Fibroblast of peridontal ligament (primary cell): ENCODE measurements around the gene OTP.

Experiments used
- DNase-seq: peaks from one replicate; pipeline ENCODE4 v3.0.0-alpha.2; 2010; ENCODE audit errors: extremely low read depth

OTP gene

GRCh38 chr5:77640589-77641396 lies 2.3 kb upstream of the OTP start:
- no peak for DNase-seq

GRCh38 chr5:77638763-77639671 lies 504 bp upstream of the OTP start:
- no peak for DNase-seq

- DNase-seq: no peak
Observed at GRCh38 chr5:77637170-77637997, 1.1 kb downstream of the OTP start.

GRCh38 chr5:77636641-77637169 lies 1.8 kb downstream of the OTP start:
- DNase-seq: no peak

GRCh38 chr5:77635917-77636640 lies 2.4 kb downstream of the OTP start:
- no peak for DNase-seq

- DNase-seq: no peak
Observed at GRCh38 chr5:77635067-77635916, 3.2 kb downstream of the OTP start.

- DNase-seq: no peak
Observed at GRCh38 chr5:77633709-77634108, 4.8 kb downstream of the OTP start.

GRCh38 chr5:77633207-77633675 lies 5.3 kb downstream of the OTP start:
- no peak for DNase-seq

- DNase-seq: no peak
Observed at GRCh38 chr5:77632526-77633206, 5.8 kb downstream of the OTP start.

- DNase-seq: no peak
Observed at GRCh38 chr5:77630114-77630680, 8.3 kb downstream of the OTP start.

- DNase-seq: no peak
Observed at GRCh38 chr5:77629509-77630113, 8.9 kb downstream of the OTP start.

- no peak for DNase-seq
Observed at GRCh38 chr5:77628840-77629508, 9.5 kb downstream of the OTP start.

- DNase-seq: no peak
Observed at GRCh38 chr5:77627869-77628674, 10.4 kb downstream of the OTP start.

- no peak for DNase-seq
Observed at GRCh38 chr5:77623203-77623740, 15.2 kb downstream of the OTP start.

GRCh38 chr5:77621440-77621839 lies 17.1 kb downstream of the OTP start:
- DNase-seq: no peak

GRCh38 chr5:77620405-77620804 lies 18.1 kb downstream of the OTP start:
- DNase-seq: no peak

GRCh38 chr5:77616920-77617319 lies 21.6 kb downstream of the OTP start:
- DNase-seq: no peak
